Measurements from ENCODE around the gene BCR.
A peak's percentile ranks its signal among the peaks of the same experiment; 100 is the strongest.

The BCR gene

DNA sequence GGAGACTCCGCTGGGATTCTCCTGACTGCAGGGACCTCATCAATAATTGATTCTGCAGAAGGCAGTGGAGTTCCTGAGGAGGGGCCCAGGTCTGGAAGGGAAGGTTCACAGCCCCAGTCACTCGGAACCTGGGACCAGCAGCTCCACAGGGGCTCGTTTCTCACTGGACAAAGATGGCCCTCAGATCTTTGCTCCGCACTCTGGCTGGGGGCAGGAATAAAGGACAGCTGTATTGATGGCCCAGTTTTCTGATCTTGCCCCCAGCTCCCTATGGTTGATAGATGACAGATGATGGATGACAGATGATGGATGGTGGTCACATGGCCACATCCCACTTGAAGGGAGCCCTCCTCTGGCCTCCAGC, 11.3 kb upstream of the BCR start:
- no peaks in the 10 kb centered on the region for H3K27me3 ChIP-seq (ENCODE audit: control insufficient read depth, insufficient read depth, low read length, poor library complexity, severe bottlenecking)
- no peaks in the 10 kb centered on the region for H3K36me3 ChIP-seq (ENCODE audit: control insufficient read depth, insufficient read depth, low read length)
- H3K9me3 ChIP-seq (ENCODE audit: control insufficient read depth, low read length): no peaks in the 10 kb centered on the region
- no peak overlapping the region for H3K27ac ChIP-seq (ENCODE audit: insufficient read depth, low read depth, low read length, poor library complexity, severe bottlenecking)
- peaks cover 11% of the 10 kb centered on the region for H3K4me1 ChIP-seq (ENCODE audit: control insufficient read depth, insufficient read depth, low read length)
- H3K4me3 ChIP-seq (ENCODE audit: insufficient read depth, low read depth, low read length): no peak overlapping the region
- WGBS, 2 experiments: 81 to 90% methylated on average over 4 of the region's 4 CpGs

DNA sequence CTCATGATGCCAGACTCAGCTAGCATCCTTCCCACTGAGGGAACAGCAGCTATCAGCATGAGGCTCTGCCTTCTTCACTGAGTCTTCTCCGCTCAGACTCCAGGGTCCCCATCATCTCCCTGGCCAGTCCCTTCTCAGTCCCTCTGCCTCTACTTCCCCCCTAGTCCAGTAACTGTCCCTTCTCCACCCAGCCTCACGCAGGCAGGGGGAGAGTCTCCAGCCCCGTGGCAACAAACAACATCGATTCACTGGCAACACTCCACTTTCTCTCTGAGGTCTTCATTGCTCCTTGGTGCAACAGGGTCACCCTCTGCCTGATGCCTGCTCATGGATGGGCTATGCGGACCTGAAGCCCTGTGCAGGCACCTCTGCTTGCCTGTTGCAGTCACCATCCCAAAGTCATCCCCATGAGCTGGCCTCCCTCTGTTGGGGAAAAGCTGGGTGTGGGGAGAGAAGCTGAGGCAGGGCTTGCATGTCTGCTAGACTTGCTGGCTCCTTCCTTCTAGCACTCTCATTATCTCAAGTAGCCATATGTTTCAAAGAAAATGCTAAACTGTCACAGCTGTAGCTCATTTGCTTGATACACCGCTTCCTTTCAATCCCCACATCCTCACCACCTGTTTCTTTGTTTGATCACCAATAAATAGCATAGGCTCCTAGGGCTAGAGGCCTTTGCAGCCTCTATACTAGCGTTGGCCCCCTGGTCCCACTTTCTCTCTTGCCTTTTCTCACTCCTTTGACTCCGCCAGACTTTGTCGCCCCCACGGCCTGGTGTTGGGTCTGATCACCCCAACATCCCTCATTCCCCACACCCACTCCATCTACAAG, 4.3 kb upstream of the BCR start:
- H3K4me3 ChIP-seq (ENCODE audit: insufficient read depth, low read depth, low read length): no peak overlapping the region
- H3K4me1 ChIP-seq (ENCODE audit: control insufficient read depth, insufficient read depth, low read length): peaks cover 9% of the 10 kb centered on the region
- H3K27ac ChIP-seq (ENCODE audit: insufficient read depth, low read depth, low read length, poor library complexity, severe bottlenecking): no peak overlapping the region
- no peaks in the 10 kb centered on the region for H3K9me3 ChIP-seq (ENCODE audit: control insufficient read depth, low read length)
- 93 to 94% methylated on average over 10 of the region's 10 CpGs for WGBS, 2 experiments
- no peaks in the 10 kb centered on the region for H3K36me3 ChIP-seq (ENCODE audit: control insufficient read depth, insufficient read depth, low read length)
- no peaks in the 10 kb centered on the region for H3K27me3 ChIP-seq (ENCODE audit: control insufficient read depth, insufficient read depth, low read length, poor library complexity, severe bottlenecking)

DNA sequence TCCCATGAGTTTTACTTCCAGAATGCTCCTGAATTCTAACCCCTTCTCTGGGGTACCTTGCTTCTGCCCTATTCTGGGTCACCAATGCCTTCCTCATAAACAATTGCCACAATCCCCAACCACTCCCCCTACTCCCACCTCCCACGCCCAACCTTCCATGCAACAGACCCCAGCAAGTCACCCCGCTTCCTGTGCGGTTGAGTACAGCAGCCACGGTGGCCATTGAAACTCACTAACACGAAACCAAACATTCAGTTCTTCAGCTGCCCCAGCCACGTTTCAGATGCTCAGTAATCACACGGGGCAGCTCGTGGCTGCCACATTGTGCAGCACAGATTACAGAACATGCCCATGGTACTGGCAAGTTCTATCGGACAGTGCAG, 3.7 kb upstream of the BCR start:
- peaks cover 9% of the 10 kb centered on the region for H3K4me1 ChIP-seq (ENCODE audit: control insufficient read depth, insufficient read depth, low read length)
- WGBS, 2 experiments: 87 to 91% methylated on average over 9 of the region's 9 CpGs
- no peak overlapping the region for H3K4me3 ChIP-seq (ENCODE audit: insufficient read depth, low read depth, low read length)
- H3K9me3 ChIP-seq (ENCODE audit: control insufficient read depth, low read length): no peaks in the 10 kb centered on the region
- H3K36me3 ChIP-seq (ENCODE audit: control insufficient read depth, insufficient read depth, low read length): no peaks in the 10 kb centered on the region
- H3K27ac ChIP-seq (ENCODE audit: insufficient read depth, low read depth, low read length, poor library complexity, severe bottlenecking): no peak overlapping the region
- H3K27me3 ChIP-seq (ENCODE audit: control insufficient read depth, insufficient read depth, low read length, poor library complexity, severe bottlenecking): peaks cover 4% of the 10 kb centered on the region

DNA sequence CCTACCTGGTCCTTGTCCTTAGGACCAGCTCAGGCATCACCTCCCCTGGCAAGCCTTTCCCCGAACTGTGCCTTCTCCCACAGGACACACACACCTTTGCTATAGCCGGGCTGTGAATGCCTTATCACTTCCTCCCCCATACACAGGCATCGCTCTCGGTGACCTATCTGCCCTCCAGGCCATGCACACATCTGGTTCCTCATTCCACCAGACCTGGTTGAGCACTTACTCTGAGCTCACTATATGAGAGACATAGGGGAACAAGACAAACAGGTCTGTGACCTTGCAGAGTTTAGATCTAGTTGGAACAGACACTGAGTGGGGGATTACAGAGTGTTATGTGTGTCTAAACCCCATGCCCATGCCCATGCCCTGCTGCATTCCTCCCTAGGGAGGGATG, 3.1 kb upstream of the BCR start:
- no peak overlapping the region for H3K4me3 ChIP-seq (ENCODE audit: insufficient read depth, low read depth, low read length)
- H3K36me3 ChIP-seq (ENCODE audit: control insufficient read depth, insufficient read depth, low read length): no peaks in the 10 kb centered on the region
- H3K27ac ChIP-seq (ENCODE audit: insufficient read depth, low read depth, low read length, poor library complexity, severe bottlenecking): no peak overlapping the region
- H3K4me1 ChIP-seq (ENCODE audit: control insufficient read depth, insufficient read depth, low read length): peaks cover 9% of the 10 kb centered on the region
- WGBS, 2 experiments: 95% methylated on average over 4 of the region's 4 CpGs
- peaks cover 10% of the 10 kb centered on the region for H3K27me3 ChIP-seq (ENCODE audit: control insufficient read depth, insufficient read depth, low read length, poor library complexity, severe bottlenecking)
- no peaks in the 10 kb centered on the region for H3K9me3 ChIP-seq (ENCODE audit: control insufficient read depth, low read length)

DNA sequence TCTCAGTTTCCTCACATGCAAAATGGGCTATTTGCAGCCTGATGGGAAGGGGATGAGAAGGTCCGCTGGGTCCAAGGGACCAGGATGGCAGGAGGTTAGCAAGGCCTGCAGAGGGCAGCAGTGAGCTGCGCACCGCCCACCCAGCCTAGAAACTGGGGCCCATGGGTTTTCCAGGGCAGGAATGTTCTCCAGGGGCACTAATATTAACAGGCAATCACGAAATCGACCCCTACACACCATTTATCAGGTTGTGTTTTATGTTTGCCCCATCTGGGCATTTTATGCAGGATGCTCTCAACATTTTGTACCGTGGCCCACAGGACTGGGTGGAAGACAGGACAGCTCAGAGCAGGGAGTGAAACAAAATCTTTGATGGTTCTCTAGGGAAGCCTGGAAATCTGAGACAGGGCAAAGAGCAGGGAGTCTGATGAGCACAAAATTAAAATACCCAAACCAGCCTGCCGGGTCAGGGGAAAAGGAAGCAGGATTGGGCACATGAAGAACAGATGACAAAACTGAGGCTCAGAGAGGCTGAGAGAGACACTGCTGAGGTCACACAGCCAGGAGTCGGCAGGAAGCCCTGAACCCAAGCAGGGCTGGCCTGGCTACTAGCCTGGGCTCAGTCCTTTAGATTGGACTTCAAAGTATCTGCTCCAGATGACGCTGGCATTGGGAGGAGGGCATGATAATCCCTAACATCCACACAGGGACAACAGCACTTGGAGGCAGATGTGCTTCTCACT, 1.6 kb upstream of the BCR start:
- Histone ChIP-seq H3K27me3 (ENCODE audit: control insufficient read depth, insufficient read depth, low read length, poor library complexity, severe bottlenecking) (peaks cover 10% of the 10 kb centered on the region), H3K4me3 (ENCODE audit: insufficient read depth, low read depth, low read length) (no peak overlapping the region), H3K4me1 (ENCODE audit: control insufficient read depth, insufficient read depth, low read length) (peaks cover 9% of the 10 kb centered on the region), H3K36me3 (ENCODE audit: control insufficient read depth, insufficient read depth, low read length) (no peaks in the 10 kb centered on the region), H3K9me3 (ENCODE audit: control insufficient read depth, low read length) (no peaks in the 10 kb centered on the region), H3K27ac (ENCODE audit: insufficient read depth, low read depth, low read length, poor library complexity, severe bottlenecking) (no peak overlapping the region)
- 32 to 34% methylated on average over 9 of the region's 9 CpGs for WGBS, 2 experiments

DNA sequence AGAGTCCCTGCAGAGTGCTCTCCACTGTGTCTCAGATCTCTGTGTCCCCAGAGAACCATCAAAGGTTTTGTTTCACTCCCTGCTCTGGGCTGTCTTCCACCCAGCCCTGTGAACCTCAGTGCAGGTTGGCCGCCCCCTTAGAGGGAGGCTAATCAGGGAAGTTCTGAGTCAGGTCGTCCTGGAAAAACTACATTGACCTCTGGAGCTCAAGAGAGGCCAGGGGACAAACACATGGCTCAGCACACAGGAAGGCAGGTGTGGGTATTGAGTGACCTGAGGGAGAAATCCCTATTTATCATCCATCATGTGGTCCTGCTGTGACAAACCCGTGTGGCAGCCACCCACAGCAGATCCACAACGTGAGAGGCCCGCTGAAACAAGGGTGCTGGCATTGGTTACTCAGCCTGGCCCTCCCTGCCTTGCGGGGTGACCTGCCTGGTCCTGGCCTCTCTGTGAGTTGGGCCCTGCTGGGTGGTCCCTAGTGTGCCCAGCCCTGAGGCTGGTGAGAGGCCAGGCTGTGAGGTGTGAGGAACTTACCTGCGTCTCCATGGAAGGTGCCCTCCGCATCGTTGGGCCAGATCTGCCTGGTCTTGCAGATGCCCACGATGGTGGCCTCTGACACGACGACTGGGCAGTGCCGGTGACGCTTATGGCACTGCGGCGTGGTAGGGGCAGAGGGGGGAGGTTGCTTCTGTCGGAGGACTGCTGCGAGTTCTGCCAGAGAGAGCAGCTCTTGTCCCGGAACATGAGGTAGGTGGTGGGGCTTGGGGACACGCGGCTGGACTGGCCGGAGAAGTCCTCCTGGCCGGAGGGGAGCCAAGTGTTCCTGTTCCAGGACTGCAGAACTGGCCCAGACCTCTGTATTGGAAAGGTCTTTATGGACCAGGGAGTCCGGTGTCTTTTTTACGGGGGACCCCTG, 669 bp upstream of the BCR start:
- Histone ChIP-seq H3K27me3 (ENCODE audit: control insufficient read depth, insufficient read depth, low read length, poor library complexity, severe bottlenecking) (peaks cover 10% of the 10 kb centered on the region), H3K4me3 (ENCODE audit: insufficient read depth, low read depth, low read length) (peak overlapping the region; percentile 75), H3K36me3 (ENCODE audit: control insufficient read depth, insufficient read depth, low read length) (no peaks in the 10 kb centered on the region), H3K9me3 (ENCODE audit: control insufficient read depth, low read length) (no peaks in the 10 kb centered on the region), H3K4me1 (ENCODE audit: control insufficient read depth, insufficient read depth, low read length) (peaks cover 18% of the 10 kb centered on the region), H3K27ac (ENCODE audit: insufficient read depth, low read depth, low read length, poor library complexity, severe bottlenecking) (no peak overlapping the region)
- 67 to 71% methylated on average over 25 of the region's 25 CpGs for WGBS, 2 experiments

DNA sequence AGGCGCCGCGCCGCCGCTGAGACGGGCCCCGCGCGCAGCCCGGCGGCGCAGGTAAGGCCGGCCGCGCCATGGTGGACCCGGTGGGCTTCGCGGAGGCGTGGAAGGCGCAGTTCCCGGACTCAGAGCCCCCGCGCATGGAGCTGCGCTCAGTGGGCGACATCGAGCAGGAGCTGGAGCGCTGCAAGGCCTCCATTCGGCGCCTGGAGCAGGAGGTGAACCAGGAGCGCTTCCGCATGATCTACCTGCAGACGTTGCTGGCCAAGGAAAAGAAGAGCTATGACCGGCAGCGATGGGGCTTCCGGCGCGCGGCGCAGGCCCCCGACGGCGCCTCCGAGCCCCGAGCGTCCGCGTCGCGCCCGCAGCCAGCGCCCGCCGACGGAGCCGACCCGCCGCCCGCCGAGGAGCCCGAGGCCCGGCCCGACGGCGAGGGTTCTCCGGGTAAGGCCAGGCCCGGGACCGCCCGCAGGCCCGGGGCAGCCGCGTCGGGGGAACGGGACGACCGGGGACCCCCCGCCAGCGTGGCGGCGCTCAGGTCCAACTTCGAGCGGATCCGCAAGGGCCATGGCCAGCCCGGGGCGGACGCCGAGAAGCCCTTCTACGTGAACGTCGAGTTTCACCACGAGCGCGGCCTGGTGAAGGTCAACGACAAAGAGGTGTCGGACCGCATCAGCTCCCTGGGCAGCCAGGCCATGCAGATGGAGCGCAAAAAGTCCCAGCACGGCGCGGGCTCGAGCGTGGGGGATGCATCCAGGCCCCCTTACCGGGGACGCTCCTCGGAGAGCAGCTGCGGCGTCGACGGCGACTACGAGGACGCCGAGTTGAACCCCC, 798 bp downstream of the BCR start:
- peaks cover 23% of the 10 kb centered on the region for H3K4me1 ChIP-seq (ENCODE audit: control insufficient read depth, insufficient read depth, low read length)
- WGBS, 2 experiments: 2% methylated on average over 112 of the region's 112 CpGs
- H3K27ac ChIP-seq (ENCODE audit: insufficient read depth, low read depth, low read length, poor library complexity, severe bottlenecking): no peak overlapping the region
- no peaks in the 10 kb centered on the region for H3K36me3 ChIP-seq (ENCODE audit: control insufficient read depth, insufficient read depth, low read length)
- H3K27me3 ChIP-seq (ENCODE audit: control insufficient read depth, insufficient read depth, low read length, poor library complexity, severe bottlenecking): peaks cover 10% of the 10 kb centered on the region
- H3K4me3 ChIP-seq (ENCODE audit: insufficient read depth, low read depth, low read length): peak overlapping the region; percentile 75
- no peaks in the 10 kb centered on the region for H3K9me3 ChIP-seq (ENCODE audit: control insufficient read depth, low read length)

DNA sequence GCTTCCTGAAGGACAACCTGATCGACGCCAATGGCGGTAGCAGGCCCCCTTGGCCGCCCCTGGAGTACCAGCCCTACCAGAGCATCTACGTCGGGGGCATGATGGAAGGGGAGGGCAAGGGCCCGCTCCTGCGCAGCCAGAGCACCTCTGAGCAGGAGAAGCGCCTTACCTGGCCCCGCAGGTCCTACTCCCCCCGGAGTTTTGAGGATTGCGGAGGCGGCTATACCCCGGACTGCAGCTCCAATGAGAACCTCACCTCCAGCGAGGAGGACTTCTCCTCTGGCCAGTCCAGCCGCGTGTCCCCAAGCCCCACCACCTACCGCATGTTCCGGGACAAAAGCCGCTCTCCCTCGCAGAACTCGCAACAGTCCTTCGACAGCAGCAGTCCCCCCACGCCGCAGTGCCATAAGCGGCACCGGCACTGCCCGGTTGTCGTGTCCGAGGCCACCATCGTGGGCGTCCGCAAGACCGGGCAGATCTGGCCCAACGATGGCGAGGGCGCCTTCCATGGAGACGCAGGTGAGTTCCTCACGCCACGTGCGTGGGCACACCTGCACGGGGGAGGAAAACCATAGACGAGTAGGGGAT, 1.5 kb downstream of the BCR start:
- H3K9me3 ChIP-seq (ENCODE audit: control insufficient read depth, low read length): no peaks in the 10 kb centered on the region
- peaks cover 10% of the 10 kb centered on the region for H3K27me3 ChIP-seq (ENCODE audit: control insufficient read depth, insufficient read depth, low read length, poor library complexity, severe bottlenecking)
- H3K36me3 ChIP-seq (ENCODE audit: control insufficient read depth, insufficient read depth, low read length): no peaks in the 10 kb centered on the region
- 24 to 26% methylated on average over 43 of the region's 43 CpGs for WGBS, 2 experiments
- peak overlapping the region; percentile 75 for H3K4me3 ChIP-seq (ENCODE audit: insufficient read depth, low read depth, low read length)
- H3K4me1 ChIP-seq (ENCODE audit: control insufficient read depth, insufficient read depth, low read length): peaks cover 23% of the 10 kb centered on the region
- no peak overlapping the region for H3K27ac ChIP-seq (ENCODE audit: insufficient read depth, low read depth, low read length, poor library complexity, severe bottlenecking)

DNA sequence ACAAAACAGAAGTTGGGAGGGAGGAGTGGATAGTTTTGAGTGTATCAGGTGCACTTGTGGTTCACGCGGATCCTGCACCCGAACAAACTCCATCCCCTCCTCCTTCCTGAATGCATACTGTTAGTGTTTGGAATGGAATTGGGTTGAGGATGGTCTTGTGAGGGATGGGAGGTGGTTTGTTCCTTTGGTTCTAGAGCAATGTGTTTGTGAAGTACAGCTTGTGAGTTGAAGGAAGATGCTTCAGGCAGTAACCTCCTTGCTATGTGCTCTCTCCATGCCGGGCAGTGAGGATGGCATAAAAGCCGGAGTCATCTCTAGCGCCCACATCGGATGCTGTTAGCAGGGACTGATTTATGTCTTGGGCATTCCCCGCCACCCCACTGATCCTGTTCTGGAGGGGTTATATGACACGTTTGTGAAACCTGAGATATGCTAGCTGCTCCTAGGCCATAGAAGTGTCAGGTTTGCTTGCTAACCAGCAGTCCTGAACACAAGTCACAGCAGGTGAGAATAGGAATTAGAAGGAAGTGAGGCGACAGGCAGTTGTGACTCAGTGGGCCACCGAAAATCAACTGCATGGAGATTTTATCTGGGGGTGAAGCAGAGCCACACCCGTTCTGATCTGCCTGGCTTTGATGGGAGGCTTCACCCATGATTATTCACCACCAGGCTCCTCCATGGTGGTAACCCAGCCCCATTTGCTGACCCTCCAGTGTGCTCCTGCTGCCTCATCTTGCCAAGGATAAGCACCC, 2.2 kb downstream of the BCR start:
- H3K36me3 ChIP-seq (ENCODE audit: control insufficient read depth, insufficient read depth, low read length): no peaks in the 10 kb centered on the region
- H3K27me3 ChIP-seq (ENCODE audit: control insufficient read depth, insufficient read depth, low read length, poor library complexity, severe bottlenecking): peaks cover 10% of the 10 kb centered on the region
- H3K27ac ChIP-seq (ENCODE audit: insufficient read depth, low read depth, low read length, poor library complexity, severe bottlenecking): peak overlapping the region; percentile 20
- no peaks in the 10 kb centered on the region for H3K9me3 ChIP-seq (ENCODE audit: control insufficient read depth, low read length)
- H3K4me3 ChIP-seq (ENCODE audit: insufficient read depth, low read depth, low read length): peak overlapping the region; percentile 75
- WGBS, 2 experiments: 17 to 24% methylated on average over 10 to 12 of the region's 12 CpGs
- peaks cover 23% of the 10 kb centered on the region for H3K4me1 ChIP-seq (ENCODE audit: control insufficient read depth, insufficient read depth, low read length)

Data from ectodermal cell (in vitro differentiated cells).